PC-3 (cell line): ENCODE measurements around the gene IGFL3. TPM values are rescaled to one million over a fixed set of nuclear protein-coding genes. Genes with fewer than 3 reads are reported as not detected.
"Not testable (repeated sequence)": the region's sequence is repeated elsewhere in the genome, so short reads cannot be mapped to it uniquely, and the experiment has no call there.

Source experiments
- ATAC-seq: fragments of 200-7000 bp; cut with Tn5 transposase; 2 replicates; pipeline ENCODE4 v1.9.1; 2020; ENCODE audit warnings: mild to moderate bottlenecking, moderate library complexity
- BruUV-seq: library from RNA; stranded (reverse); fragments of 400-500 nt; replicated peaks from 2 replicates; lab custom pipeline; 2021; lab: Mats Ljungman, UMichigan
- CTCF ChIA-PET: fragments of 300-600 bp; sonication (Branson Sonifier 250); formaldehyde crosslinking; loops from one replicate; lab custom pipeline; 2022; ENCODE audit warnings: antibody characterized with exemption; lab: Charles Lee
- POLR2A ChIA-PET: fragments of 300-600 bp; sonication (Branson Sonifier 250); formaldehyde crosslinking; loops from one replicate; lab custom pipeline; 2022; ENCODE audit warnings: antibody characterized with exemption; ENCODE audit not compliant: unreplicated experiment; lab: Charles Lee
- DNase-seq: peaks from one replicate; pipeline ENCODE4 v3.0.0-alpha.2; 2015
- H2AFZ ChIP-seq: fragments of 300-600 bp; sonication (generic); 2 replicates; pipeline ENCODE4 v1.6.0; 2016; ENCODE audit warnings: antibody characterized with exemption, low read length
- H3F3A ChIP-seq: fragments of 300-600 bp; sonication (generic); one replicate; pipeline ENCODE4 v1.6.0; 2017; ENCODE audit warnings: antibody characterized with exemption, low read length, control low read depth, mild to moderate bottlenecking; ENCODE audit not compliant: unreplicated experiment
- H3K27ac ChIP-seq: fragments of 300-600 bp; sonication (generic); 2 replicates; pipeline ENCODE4 v1.5.1; 2016; ENCODE audit warnings: mild to moderate bottlenecking, low read length
- H3K27me3 ChIP-seq: fragments of 300-600 bp; sonication (generic); 2 replicates; pipeline ENCODE4 v1.6.1; 2016; ENCODE audit warnings: low read length, mixed read lengths
- H3K36me3 ChIP-seq: fragments of 300-600 bp; sonication (generic); 2 replicates; pipeline ENCODE4 v1.6.1; 2016; ENCODE audit warnings: low read depth, mixed run types, low read length, mixed read lengths
- H3K4me1 ChIP-seq: fragments of 300-600 bp; sonication (generic); 2 replicates; pipeline ENCODE4 v1.5.1; 2016; ENCODE audit warnings: low read length; ENCODE audit not compliant: insufficient read depth
- H3K4me2 ChIP-seq: fragments of 300-600 bp; sonication (generic); 2 replicates; pipeline ENCODE4 v1.6.0; 2016; ENCODE audit warnings: low read length
- H3K4me3 ChIP-seq: fragments of 300-600 bp; sonication (generic); 2 replicates; pipeline ENCODE4 v1.5.1; 2016; ENCODE audit warnings: mild to moderate bottlenecking, low read length, mixed read lengths
- H3K79me2 ChIP-seq: fragments of 300-600 bp; sonication (generic); 2 replicates; pipeline ENCODE4 v1.6.1; 2017; ENCODE audit warnings: low read length, mixed read lengths
- H3K9ac ChIP-seq: fragments of 300-600 bp; sonication (generic); 2 replicates; pipeline ENCODE4 v1.6.0; 2016; ENCODE audit warnings: mild to moderate bottlenecking, low read length
- H3K9me2 ChIP-seq: fragments of 300-600 bp; sonication (generic); replicated peaks from 2 replicates; pipeline ENCODE4 v1.6.1; 2016; ENCODE audit warnings: mixed run types, low read length, mixed read lengths
- H3K9me3 ChIP-seq: fragments of 300-600 bp; sonication (generic); 2 replicates; pipeline ENCODE4 v1.6.1; 2016; ENCODE audit warnings: low read length, mixed read lengths
- H4K20me1 ChIP-seq: fragments of 300-600 bp; sonication (generic); 2 replicates; pipeline ENCODE4 v1.6.1; 2016; ENCODE audit warnings: low read length, mixed read lengths
- CTCF ChIP-seq: fragments of 300-600 bp; sonication (generic); conservative IDR thresholded peaks from 2 replicates; pipeline ENCODE4 v1.5.1; 2017; ENCODE audit warnings: antibody characterized with exemption, low read depth, mild to moderate bottlenecking, low read length
- EZH2 ChIP-seq: fragments of 300-600 bp; sonication (generic); IDR thresholded peaks from one replicate; pipeline ENCODE4 v1.6.1; 2017; ENCODE audit warnings: antibody characterized with exemption, mild to moderate bottlenecking, low read length; ENCODE audit not compliant: unreplicated experiment
- EZH2phosphoT487 ChIP-seq: fragments of 300-600 bp; sonication (generic); IDR thresholded peaks from 2 replicates; pipeline ENCODE4 v1.6.1; 2018; ENCODE audit warnings: mild to moderate bottlenecking, antibody characterized with exemption, low read length, borderline replicate concordance
- intact Hi-C: fragments of 100-400 bp; cut with micrococcal nuclease; formaldehyde crosslinking; loops from 2 replicates; pipeline ENCODE4 v1.9.0; 2023
- total RNA-seq: library from RNA; depleted of rRNA; stranded (reverse); fragments of >200 nt; gene quantifications from 2 replicates; pipeline ENCODE4 v1.2.3, GENCODE V29; 2014

The IGFL3 gene
- total RNA-seq, 1 experiment from 2014 or later, result not detected

GRCh38 chr19:46161642-46162257, 37.3 kb upstream of the IGFL3 start:
- H3K9me2 ChIP-seq, H3K27ac ChIP-seq, H3K4me2 ChIP-seq, H3F3A ChIP-seq, H3K4me3 ChIP-seq, BruUV-seq, H2AFZ ChIP-seq, ATAC-seq, DNase-seq, H3K9ac ChIP-seq, CTCF ChIA-PET, H3K36me3 ChIP-seq, H3K79me2 ChIP-seq, intact Hi-C loops, H3K4me1 ChIP-seq, H4K20me1 ChIP-seq, H3K9me3 ChIP-seq, POLR2A ChIA-PET: not testable (repeated sequence)
- peaks cover 18% of the 10 kb centered on the region for H3K27me3 ChIP-seq

- CTCF ChIA-PET, result no interaction called here
- no peak for ATAC-seq
- H3K4me3 ChIP-seq, result no peak overlapping the region
- H3K9me3 ChIP-seq, result no peaks in the 10 kb centered on the region
- DNase-seq, result no peak
- no peak overlapping the region for H3K27ac ChIP-seq
- no TSS peak for BruUV-seq
- H3K9ac ChIP-seq, result no peak overlapping the region
- no peaks in the 10 kb centered on the region for H3F3A ChIP-seq
- intact Hi-C loops, result no loop called here
- H3K4me1 ChIP-seq, result no peaks in the 10 kb centered on the region
- no peaks in the 10 kb centered on the region for H3K36me3 ChIP-seq
- H3K27me3 ChIP-seq, result peaks cover 27% of the 10 kb centered on the region
- POLR2A ChIA-PET, result no interaction called here
- TF ChIP-seq EZH2phosphoT487, result no peak
- TF ChIP-seq CTCF, result no peak
- H3K4me2 ChIP-seq, result no peak overlapping the region
- H4K20me1 ChIP-seq, result no peaks in the 10 kb centered on the region
- no peaks in the 10 kb centered on the region for H3K9me2 ChIP-seq
- no peaks in the 10 kb centered on the region for H3K79me2 ChIP-seq
- no peak overlapping the region for H2AFZ ChIP-seq
Observed at GRCh38 chr19:46160233-46160775, 35.8 kb upstream of the IGFL3 start.

GRCh38 chr19:46159418-46160232, 35.1 kb upstream of the IGFL3 start:
- no peaks in the 10 kb centered on the region for H3K79me2 ChIP-seq
- H3K36me3 ChIP-seq, result no peaks in the 10 kb centered on the region
- TF ChIP-seq CTCF (no peak), EZH2phosphoT487 (no peak), EZH2 (no peak)
- ChIA-PET CTCF (no interaction called here), POLR2A (no interaction called here)
- H3K9me2 ChIP-seq, result no peaks in the 10 kb centered on the region
- H3K9me3 ChIP-seq, result no peaks in the 10 kb centered on the region
- no peak overlapping the region for H3K27ac ChIP-seq
- no peak overlapping the region for H3K9ac ChIP-seq
- DNase-seq (no peak), ATAC-seq (no peak)
- no peak overlapping the region for H2AFZ ChIP-seq
- no peak overlapping the region for H3K4me3 ChIP-seq
- H3K4me2 ChIP-seq, result no peak overlapping the region
- no peaks in the 10 kb centered on the region for H3F3A ChIP-seq
- H3K27me3 ChIP-seq, result peaks cover 30% of the 10 kb centered on the region
- no TSS peak for BruUV-seq
- no peaks in the 10 kb centered on the region for H3K4me1 ChIP-seq
- intact Hi-C loops, result no loop called here
- H4K20me1 ChIP-seq, result no peaks in the 10 kb centered on the region
